Neural cell (in vitro differentiated cells): ENCODE results near the gene FOXL3. TPM values are rescaled to one million over a fixed set of nuclear protein-coding genes. Genes with fewer than 3 reads are reported as not detected.

Experiments used
- H2AFZ ChIP-seq: fragments of 200-600, 300-800 bp; sonication (generic), shearing (Covaris generic); 2 replicates; pipeline ENCODE4 v1.6.0; 2014; ENCODE audit warnings: low read depth, mild to moderate bottlenecking, antibody characterized with exemption, low read length, moderate library complexity
- H3F3A ChIP-seq: fragments of 200-600 bp; shearing (Covaris generic); 2 replicates; pipeline ENCODE4 v1.6.1; 2016; ENCODE audit warnings: mild to moderate bottlenecking, moderate library complexity, mixed read lengths, antibody characterized with exemption, low read length; ENCODE audit not compliant: insufficient read depth, poor library complexity, severe bottlenecking
- H3K27ac ChIP-seq: fragments of 200-600, 300-800 bp; sonication (generic), shearing (Covaris generic); 2 replicates; pipeline ENCODE4 v1.5.1; 2014; ENCODE audit warnings: mild to moderate bottlenecking, low read length, moderate library complexity
- H3K27me3 ChIP-seq: fragments of 300-800, 200-600 bp; sonication (generic), shearing (Covaris generic); 2 replicates; pipeline ENCODE4 v1.6.0; 2014; ENCODE audit warnings: mild to moderate bottlenecking, low read depth, low read length, moderate library complexity; ENCODE audit not compliant: insufficient read depth
- H3K36me3 ChIP-seq: fragments of 300-800, 200-600 bp; sonication (generic), shearing (Covaris generic); 2 replicates; pipeline ENCODE4 v1.5.1; 2014; ENCODE audit warnings: mild to moderate bottlenecking, antibody characterized with exemption, low read length, moderate library complexity; ENCODE audit not compliant: insufficient read depth
- H3K4me2 ChIP-seq: fragments of 300-800, 200-600 bp; sonication (generic), shearing (Covaris generic); 2 replicates; pipeline ENCODE4 v1.6.0; 2014; ENCODE audit warnings: mild to moderate bottlenecking, low read length
- H3K4me3 ChIP-seq: fragments of 300-800, 200-600 bp; sonication (generic), shearing (Covaris generic); 2 replicates; pipeline ENCODE4 v1.5.1; 2014; ENCODE audit warnings: mild to moderate bottlenecking, low read length, moderate library complexity
- H3K79me2 ChIP-seq: fragments of 200-600 bp; shearing (Covaris generic); replicated peaks from 2 replicates; pipeline ENCODE4 v1.6.0; 2014; ENCODE audit warnings: mild to moderate bottlenecking, low read length, moderate library complexity; ENCODE audit not compliant: insufficient read depth
- H3K9ac ChIP-seq: fragments of 300-800, 200-600 bp; sonication (generic), shearing (Covaris generic); 2 replicates; pipeline ENCODE4 v1.6.1; 2016; ENCODE audit warnings: mild to moderate bottlenecking, low read length, mixed read lengths
- H3K9me2 ChIP-seq: fragments of 200-600 bp; shearing (Covaris generic); 2 replicates; pipeline ENCODE4 v1.6.1; 2016; ENCODE audit warnings: mild to moderate bottlenecking, low read length, mixed read lengths; ENCODE audit not compliant: insufficient read depth
- H3K9me3 ChIP-seq: fragments of 200-600, 300-800 bp; sonication (generic), shearing (Covaris generic); 2 replicates; pipeline ENCODE4 v1.6.1; 2016; ENCODE audit warnings: mild to moderate bottlenecking, mixed run types, low read length, moderate library complexity, mixed read lengths
- H4K20me1 ChIP-seq: fragments of 200-600 bp; shearing (Covaris generic); 2 replicates; pipeline ENCODE4 v1.6.1; 2016; ENCODE audit warnings: mild to moderate bottlenecking, mixed run types; ENCODE audit not compliant: insufficient read depth
- EP300 ChIP-seq: fragments of 450-650 bp; conservative IDR thresholded peaks from 2 replicates; pipeline ENCODE4 v1.6.1; 2014; ENCODE audit warnings: antibody characterized with exemption, mild to moderate bottlenecking, moderate library complexity; ENCODE audit not compliant: poor library complexity, severe bottlenecking
- EZH2 ChIP-seq: fragments of 200-600, 300-800 bp; shearing (Covaris generic), sonication (generic); IDR thresholded peaks from 2 replicates; pipeline ENCODE4 v1.6.1; 2014; ENCODE audit warnings: antibody characterized with exemption, low read length, borderline replicate concordance, mild to moderate bottlenecking; ENCODE audit not compliant: insufficient read depth, poor library complexity, severe bottlenecking
- MXI1 ChIP-seq: fragments of 450-650 bp; conservative IDR thresholded peaks from 2 replicates; pipeline ENCODE4 v1.6.1; 2014; ENCODE audit warnings: antibody characterized with exemption, mild to moderate bottlenecking; ENCODE audit not compliant: poor library complexity, severe bottlenecking
- POLR2AphosphoS5 ChIP-seq: IDR thresholded peaks from 2 replicates; pipeline ENCODE4 v1.6.1; 2012
- RAD21 ChIP-seq: fragments of 450-650 bp; conservative IDR thresholded peaks from 2 replicates; pipeline ENCODE4 v1.6.1; 2014; ENCODE audit warnings: antibody characterized with exemption, mild to moderate bottlenecking, moderate library complexity
- SMC3 ChIP-seq: fragments of 450-650 bp; conservative IDR thresholded peaks from 2 replicates; pipeline ENCODE4 v1.6.1; 2014; ENCODE audit warnings: antibody characterized with exemption, mild to moderate bottlenecking, moderate library complexity; ENCODE audit not compliant: poor library complexity
- TAF1 ChIP-seq: IDR thresholded peaks from 2 replicates; pipeline ENCODE4 v1.6.1; 2012; ENCODE audit warnings: low read depth
- polyA plus RNA-seq: library from polyadenylated mRNA; depleted of rRNA; stranded (reverse); fragments of >200 nt; gene quantifications from 2 replicates; pipeline ENCODE4 v1.2.3, GENCODE V29; 2014
- TF ChIP-seq, protein P1 (sequence below): IDR thresholded peaks from 2 replicates; pipeline ENCODE4 v1.6.1; 2012; ENCODE audit warnings: borderline replicate concordance
- TF ChIP-seq, protein P2 (sequence below): fragments of 450-650 bp; IDR thresholded peaks from 2 replicates; pipeline ENCODE4 v1.5.1; 2014; ENCODE audit warnings: antibody characterized with exemption, mild to moderate bottlenecking, moderate library complexity; ENCODE audit not compliant: poor library complexity, severe bottlenecking

The FOXL3 gene
- polyA plus RNA-seq, 1 donor from 2014 or later, result not detected

DNA sequence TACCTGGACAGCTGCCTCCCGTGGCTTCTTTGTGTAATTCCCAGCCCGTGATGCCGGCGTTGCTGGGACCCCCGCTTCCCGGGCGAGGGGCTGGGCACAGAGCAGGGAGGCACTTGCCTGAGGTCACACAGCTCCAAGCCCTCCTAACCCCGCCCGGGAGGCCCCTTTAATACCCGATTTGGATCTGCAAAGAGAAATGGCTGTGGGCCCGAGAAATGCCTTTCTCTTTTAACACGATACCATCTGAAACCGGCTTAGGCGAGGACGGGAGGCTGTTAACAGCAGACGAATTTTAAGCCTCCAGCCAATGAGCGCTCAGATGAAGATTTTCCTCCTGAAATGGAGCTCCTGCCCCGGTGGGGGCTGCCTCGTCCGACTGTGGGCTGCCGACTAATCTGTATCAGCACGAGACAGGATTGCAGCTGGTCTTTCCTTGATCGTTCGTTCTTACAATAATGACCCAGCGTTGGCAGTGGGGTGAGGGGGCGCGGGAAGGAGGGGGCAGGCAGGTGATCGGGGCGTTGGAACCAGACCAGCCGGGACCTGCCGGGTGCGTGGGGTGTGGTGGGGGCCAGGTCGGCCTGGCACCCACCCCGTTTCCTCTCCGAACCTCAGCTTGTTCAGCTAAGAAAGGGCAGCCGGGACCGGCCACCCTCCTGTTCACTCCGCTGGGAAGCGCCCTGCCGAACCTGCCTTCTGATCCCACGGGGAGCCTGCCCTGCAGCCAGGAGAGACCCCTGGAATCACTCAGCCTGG lies 36.2 kb upstream of the FOXL3 start:
- H3K36me3 ChIP-seq, result peaks cover 6% of the 10 kb centered on the region

DNA sequence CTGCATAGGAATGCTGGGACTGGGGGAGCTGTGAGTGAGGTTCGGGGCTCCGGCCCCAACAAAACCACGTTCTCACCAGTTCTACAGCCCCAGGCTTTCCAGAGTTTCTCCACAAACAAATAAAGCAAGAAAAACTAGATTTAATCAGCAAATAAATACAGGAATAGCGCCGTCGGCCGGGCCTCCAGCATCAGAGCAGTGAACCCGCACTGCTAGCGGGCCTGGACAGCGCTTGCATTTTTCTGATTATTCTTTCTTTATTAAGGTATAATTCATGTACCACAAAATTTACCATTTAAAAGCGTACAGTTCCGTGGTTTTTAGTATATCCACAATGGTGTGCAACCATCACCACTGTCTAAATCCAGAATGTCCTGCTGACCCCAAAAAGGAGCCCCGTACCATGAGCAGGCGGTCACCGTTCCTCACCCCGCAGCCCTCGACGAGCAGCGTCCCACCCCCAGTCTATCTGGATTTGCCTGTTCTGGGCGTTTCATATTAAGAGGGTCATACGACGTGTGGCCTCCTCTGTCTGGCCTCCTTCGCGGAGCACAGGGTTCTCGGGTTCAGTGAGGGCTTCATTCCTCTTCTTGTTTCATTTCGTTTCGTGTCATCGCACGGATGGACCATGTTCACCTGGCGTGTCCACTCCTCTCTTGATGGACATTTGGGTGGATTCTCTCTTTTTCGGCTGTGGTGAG lies 35.5 kb upstream of the FOXL3 start:
- H3K27ac ChIP-seq, result no peak overlapping the region
- H3K79me2 ChIP-seq, result no peaks in the 10 kb centered on the region
- no peaks in the 10 kb centered on the region for H3F3A ChIP-seq
- peaks cover 6% of the 10 kb centered on the region for H3K36me3 ChIP-seq
- H4K20me1 ChIP-seq, result no peaks in the 10 kb centered on the region
- no peaks in the 10 kb centered on the region for H3K9me3 ChIP-seq
- H2AFZ ChIP-seq, result no peak overlapping the region
- no peak for TF ChIP-seq RAD21
- H3K4me3 ChIP-seq, result no peak overlapping the region
- no peaks in the 10 kb centered on the region for H3K27me3 ChIP-seq
- H3K9ac ChIP-seq, result no peak overlapping the region
- H3K4me2 ChIP-seq, result no peak overlapping the region
- H3K9me2 ChIP-seq, result no peaks in the 10 kb centered on the region

More for the DNA sequence above, 36.2 kb upstream of the FOXL3 start:
- Histone ChIP-seq H3K4me2 (no peak overlapping the region), H3K9me2 (no peaks in the 10 kb centered on the region), H2AFZ (no peak overlapping the region), H3K27ac (no peak overlapping the region), H3K9me3 (no peaks in the 10 kb centered on the region), H3K79me2 (no peaks in the 10 kb centered on the region), H3F3A (no peaks in the 10 kb centered on the region), H3K4me3 (no peak overlapping the region), H3K27me3 (no peaks in the 10 kb centered on the region), H4K20me1 (no peaks in the 10 kb centered on the region), H3K9ac (no peak overlapping the region)
- no peak for TF ChIP-seq SMC3
- TF ChIP-seq, protein P1, sequence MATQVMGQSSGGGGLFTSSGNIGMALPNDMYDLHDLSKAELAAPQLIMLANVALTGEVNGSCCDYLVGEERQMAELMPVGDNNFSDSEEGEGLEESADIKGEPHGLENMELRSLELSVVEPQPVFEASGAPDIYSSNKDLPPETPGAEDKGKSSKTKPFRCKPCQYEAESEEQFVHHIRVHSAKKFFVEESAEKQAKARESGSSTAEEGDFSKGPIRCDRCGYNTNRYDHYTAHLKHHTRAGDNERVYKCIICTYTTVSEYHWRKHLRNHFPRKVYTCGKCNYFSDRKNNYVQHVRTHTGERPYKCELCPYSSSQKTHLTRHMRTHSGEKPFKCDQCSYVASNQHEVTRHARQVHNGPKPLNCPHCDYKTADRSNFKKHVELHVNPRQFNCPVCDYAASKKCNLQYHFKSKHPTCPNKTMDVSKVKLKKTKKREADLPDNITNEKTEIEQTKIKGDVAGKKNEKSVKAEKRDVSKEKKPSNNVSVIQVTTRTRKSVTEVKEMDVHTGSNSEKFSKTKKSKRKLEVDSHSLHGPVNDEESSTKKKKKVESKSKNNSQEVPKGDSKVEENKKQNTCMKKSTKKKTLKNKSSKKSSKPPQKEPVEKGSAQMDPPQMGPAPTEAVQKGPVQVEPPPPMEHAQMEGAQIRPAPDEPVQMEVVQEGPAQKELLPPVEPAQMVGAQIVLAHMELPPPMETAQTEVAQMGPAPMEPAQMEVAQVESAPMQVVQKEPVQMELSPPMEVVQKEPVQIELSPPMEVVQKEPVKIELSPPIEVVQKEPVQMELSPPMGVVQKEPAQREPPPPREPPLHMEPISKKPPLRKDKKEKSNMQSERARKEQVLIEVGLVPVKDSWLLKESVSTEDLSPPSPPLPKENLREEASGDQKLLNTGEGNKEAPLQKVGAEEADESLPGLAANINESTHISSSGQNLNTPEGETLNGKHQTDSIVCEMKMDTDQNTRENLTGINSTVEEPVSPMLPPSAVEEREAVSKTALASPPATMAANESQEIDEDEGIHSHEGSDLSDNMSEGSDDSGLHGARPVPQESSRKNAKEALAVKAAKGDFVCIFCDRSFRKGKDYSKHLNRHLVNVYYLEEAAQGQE, result no peak
- no peak for TF ChIP-seq POLR2AphosphoS5
- TF ChIP-seq EZH2, result no peak
- TF ChIP-seq MXI1, result no peak
- TF ChIP-seq EP300, result no peak
- TF ChIP-seq TAF1, result no peak
- TF ChIP-seq, protein P2, sequence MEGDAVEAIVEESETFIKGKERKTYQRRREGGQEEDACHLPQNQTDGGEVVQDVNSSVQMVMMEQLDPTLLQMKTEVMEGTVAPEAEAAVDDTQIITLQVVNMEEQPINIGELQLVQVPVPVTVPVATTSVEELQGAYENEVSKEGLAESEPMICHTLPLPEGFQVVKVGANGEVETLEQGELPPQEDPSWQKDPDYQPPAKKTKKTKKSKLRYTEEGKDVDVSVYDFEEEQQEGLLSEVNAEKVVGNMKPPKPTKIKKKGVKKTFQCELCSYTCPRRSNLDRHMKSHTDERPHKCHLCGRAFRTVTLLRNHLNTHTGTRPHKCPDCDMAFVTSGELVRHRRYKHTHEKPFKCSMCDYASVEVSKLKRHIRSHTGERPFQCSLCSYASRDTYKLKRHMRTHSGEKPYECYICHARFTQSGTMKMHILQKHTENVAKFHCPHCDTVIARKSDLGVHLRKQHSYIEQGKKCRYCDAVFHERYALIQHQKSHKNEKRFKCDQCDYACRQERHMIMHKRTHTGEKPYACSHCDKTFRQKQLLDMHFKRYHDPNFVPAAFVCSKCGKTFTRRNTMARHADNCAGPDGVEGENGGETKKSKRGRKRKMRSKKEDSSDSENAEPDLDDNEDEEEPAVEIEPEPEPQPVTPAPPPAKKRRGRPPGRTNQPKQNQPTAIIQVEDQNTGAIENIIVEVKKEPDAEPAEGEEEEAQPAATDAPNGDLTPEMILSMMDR, result no peak
- TF ChIP-seq RAD21, result no peak
